HG02759 (cell line): ENCODE measurements around the gene BHLHA15.

Experiments
- ATAC-seq: cut with Tn5 transposase; IDR thresholded peaks from one replicate; pipeline ENCODE4 v1.9.1; 2021; ENCODE audit warnings: mild to moderate bottlenecking, moderate library complexity; ENCODE audit not compliant: unreplicated experiment

The BHLHA15 gene

DNA sequence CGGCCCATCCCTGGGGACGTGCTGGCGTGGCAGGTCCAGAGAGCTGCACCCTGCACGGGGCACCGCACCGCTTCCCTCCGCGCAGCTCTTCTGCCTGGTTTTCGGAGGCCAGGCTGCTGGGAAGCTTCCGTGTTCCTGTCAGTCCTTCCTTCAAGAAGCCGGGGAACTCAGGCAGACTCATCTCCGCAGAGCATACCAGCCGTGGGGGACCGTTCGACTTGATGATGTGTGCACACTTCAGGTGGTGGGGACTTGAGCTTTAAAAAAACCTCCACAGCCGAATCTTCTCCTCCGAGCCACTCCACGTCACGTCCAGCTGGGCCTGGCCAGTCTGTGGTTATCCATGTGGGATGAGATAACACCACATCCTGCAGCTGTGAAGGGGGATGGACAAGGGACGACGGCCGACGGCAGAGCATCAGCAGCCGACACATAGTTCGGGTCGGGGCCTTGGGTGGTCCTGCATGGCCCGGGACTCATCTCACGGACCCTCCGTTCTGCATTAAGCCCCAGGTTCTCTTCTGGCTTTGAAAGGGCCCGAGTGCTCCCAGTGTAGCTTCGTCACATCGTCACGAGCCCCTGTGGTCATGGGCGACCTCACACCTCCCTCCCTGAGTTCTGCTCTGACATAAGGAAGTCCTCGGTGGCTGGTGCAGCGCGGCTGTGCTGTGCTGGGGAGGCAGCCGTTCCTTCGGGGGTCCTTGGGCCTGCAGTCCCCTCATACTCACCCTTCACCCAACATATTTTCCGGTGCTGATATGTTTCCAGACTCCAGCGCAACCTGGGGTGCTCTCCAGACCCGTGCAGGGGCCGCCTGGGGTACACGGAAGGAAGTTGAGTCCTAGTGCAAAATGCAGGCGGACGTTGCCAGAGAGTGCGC, 4.5 kb upstream of the BHLHA15 start:
- no peak for ATAC-seq

DNA sequence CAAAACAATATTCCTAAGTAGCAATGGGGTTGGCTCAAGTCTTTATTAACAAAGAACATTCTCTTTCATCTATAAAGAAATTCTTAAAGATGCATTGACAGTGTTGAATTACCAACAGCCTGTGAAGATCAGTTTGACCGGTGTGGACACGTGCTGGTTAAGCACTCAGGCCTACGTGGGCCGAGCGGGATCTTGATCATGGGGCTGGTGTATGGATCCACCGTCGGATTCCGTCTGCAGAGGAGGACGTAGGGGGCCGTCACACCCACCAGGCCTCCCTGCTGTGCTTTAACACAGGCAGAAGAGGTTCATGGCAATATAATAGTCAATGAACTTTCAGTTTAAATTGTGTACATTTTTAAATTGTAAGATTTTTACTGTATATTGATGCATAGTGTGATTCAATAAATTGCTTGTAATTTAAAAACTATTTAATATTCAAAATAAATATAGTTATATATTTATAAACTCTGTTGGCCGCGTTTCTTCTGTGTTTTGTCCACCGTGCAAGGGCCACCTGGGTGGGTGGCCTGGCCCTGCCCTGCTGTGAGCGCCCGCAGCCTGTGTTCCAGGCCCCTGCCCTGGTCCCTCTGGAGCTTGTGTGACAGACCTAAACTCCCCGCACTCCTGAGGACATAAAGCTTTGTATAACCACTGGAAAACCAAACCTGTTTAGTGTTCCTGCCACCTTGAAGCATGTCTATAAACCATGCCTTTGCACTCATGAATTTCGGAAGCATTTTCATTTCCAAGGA, 1.9 kb upstream of the BHLHA15 start:
- no peak for ATAC-seq

DNA sequence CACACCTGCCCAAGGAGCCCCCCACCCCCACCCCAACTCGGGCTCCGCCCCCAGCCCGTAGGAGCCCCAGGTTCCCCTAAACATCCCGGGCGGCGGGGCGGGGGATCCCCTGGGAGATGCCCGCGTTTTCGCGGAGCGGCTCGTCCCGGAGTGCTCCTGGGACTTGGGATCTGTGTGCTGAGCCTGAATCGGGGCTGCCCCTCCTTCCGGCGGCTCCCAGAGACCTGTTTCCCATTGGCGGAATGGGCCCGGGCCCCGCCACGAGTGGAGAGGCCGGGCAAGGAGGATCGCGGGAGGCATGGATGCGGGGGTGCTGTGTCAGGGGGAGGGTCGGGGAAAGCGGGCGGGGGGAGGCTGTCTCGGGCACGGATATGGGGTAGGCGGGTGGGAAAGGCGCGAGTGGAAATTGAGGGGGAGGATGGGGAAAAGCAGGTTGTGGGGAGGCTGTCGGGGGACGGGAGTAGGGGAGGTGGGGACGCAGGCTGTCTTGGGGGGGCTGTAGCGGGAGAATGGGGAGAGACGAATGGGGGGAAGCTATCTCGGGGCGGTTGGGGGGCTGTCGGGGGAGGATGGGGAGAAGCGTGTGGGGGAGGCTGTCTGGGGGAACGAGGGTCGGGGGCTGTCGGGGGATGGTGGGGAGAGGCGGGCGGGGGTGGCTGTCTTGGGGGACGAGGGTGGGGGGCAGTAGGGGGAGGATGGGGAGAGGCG, 572 bp upstream of the BHLHA15 start:
- ATAC-seq = no peak

- no peak for ATAC-seq
These were observed 665 bp downstream of the BHLHA15 start for GRCh38 chr7:98211676-98212531.

- ATAC-seq = no peak
These were observed 1.3 kb downstream of the BHLHA15 start for GRCh38 chr7:98212532-98213041.

GRCh38 chr7:98213296-98213887, 2.2 kb downstream of the BHLHA15 start:
- ATAC-seq = no peak

GRCh38 chr7:98213888-98214810, 2.9 kb downstream of the BHLHA15 start:
- no peak for ATAC-seq

DNA sequence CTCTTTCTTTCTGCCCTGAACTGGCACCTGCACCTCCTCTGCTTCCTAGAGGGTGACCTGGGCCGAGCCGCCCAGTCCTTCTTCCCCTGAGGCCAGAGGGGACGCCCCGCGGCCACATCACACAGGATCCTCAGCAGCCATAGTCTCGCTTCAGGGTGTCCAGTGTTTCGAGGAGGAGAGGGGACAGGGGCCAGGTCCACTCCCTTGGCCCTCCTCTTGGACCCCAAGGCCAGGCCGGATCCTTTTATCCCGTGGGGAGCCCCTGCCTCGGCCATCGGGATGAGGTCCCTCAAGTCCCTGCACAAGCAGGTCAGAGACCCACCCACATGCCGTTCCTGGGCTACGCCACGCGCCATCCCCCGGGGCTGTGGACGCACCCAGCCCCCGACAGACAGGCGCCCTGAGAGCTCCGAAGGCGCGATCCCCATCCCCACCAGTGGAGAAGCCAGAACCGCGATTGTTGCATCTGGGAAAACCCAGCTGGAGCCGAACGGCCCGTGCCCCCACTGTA, 3.6 kb downstream of the BHLHA15 start:
- no peak for ATAC-seq

DNA sequence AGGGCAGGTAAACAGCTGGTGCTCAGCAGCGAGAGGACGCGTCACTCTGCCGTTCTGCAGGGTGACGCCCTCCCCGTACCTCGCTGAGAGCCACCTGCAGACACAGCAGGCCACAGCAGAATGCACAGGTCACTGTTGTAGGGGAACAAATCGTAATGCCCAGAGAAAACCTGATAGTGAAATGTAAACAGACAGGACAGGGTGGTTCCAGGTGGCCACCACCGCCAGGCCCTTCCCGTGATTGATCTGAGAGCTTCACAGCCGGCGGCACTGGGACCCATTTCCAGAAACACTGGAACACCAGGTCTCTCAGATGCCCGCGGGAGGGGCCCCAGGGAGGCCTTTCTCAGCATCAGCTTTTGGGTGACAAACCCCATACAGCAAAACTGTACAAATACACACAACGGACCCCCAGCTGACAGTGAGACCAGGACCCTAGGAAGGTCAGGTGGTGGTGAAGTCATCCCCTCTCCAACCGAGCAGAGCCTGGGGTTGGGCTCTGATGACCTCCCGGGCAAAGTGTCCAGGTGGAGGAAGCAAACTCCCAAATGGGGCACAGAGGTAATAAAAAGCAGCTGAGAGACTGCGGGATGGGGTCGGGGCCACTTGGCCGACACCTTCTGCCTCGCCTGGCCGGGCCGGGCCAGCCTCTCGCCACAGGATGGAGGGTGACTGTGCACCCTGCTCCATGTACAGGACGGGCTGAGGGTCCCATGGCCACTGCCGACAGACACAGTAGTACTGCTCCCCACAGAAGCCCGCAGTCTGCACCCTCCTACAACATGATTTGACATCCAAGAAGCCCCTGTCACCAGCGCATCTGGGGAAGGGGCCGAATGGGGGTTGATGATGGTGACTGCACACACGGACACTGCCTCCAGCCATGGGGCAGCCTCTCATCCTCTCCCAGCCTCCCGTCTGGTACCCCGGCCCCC, 4.6 kb downstream of the BHLHA15 start:
- no peak for ATAC-seq

GRCh38 chr7:98216941-98217622, 5.8 kb downstream of the BHLHA15 start:
- no peak for ATAC-seq

- ATAC-seq = no peak
These were observed 6.7 kb downstream of the BHLHA15 start for GRCh38 chr7:98217623-98218582.

DNA sequence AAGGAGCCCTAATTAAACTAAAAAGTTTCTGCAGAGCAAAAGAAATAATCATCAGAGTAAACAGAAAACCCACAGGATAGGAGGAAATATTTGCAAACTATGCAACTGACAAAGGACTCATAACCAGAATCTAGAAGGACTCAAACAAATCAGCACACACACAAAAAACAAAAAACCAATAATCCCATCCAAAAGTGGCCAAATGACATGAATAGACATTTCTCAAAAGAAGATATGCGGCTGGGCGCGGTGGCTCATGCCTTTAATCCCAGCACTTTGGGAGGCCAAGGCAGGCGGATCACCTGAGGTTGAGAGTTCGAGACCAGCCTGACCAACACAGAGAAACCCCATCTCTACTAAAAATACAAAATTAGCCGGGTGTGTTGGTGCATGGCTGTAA, 8.1 kb downstream of the BHLHA15 start:
- ATAC-seq = peak; percentile 6

GRCh38 chr7:98221611-98222532, 10.6 kb downstream of the BHLHA15 start:
- ATAC-seq = no peak

GRCh38 chr7:98222533-98223195, 11.4 kb downstream of the BHLHA15 start:
- ATAC-seq = no peak
